GM21576 (cell line): Measurements from ENCODE around the gene MRFAP1.
"Not testable (repeated sequence)": the region's sequence is repeated elsewhere in the genome, so short reads cannot be mapped to it uniquely, and the experiment has no call there.

Experiments
- ATAC-seq: cut with Tn5 transposase; IDR thresholded peaks from one replicate; pipeline ENCODE4 v1.9.1; 2021; ENCODE audit warnings: mild to moderate bottlenecking, moderate library complexity; ENCODE audit not compliant: unreplicated experiment

The MRFAP1 gene

GRCh38 chr4:6663596-6664393 lies 23.3 kb downstream of the MRFAP1 start:
- no peak for ATAC-seq

DNA sequence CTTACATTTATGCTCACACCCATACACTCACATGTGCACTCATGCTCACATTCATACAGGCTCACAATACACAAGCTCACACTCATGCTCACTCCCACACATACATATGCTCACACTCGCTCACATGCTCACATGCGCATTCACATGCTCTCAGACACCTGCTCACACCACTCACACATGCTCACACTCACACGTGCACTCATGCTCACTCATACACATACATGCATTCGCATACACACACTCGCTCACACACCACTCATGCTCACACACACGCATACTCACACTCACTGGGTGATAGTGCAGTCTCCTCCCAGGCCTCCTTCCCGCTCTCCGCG lies 24.8 kb downstream of the MRFAP1 start:
- ATAC-seq, result no peak

- ATAC-seq, result no peak
These were observed 27.9 kb downstream of the MRFAP1 start for GRCh38 chr4:6668391-6668790.

GRCh38 chr4:6671648-6672047 lies 31.2 kb downstream of the MRFAP1 start:
- ATAC-seq, result no peak

DNA sequence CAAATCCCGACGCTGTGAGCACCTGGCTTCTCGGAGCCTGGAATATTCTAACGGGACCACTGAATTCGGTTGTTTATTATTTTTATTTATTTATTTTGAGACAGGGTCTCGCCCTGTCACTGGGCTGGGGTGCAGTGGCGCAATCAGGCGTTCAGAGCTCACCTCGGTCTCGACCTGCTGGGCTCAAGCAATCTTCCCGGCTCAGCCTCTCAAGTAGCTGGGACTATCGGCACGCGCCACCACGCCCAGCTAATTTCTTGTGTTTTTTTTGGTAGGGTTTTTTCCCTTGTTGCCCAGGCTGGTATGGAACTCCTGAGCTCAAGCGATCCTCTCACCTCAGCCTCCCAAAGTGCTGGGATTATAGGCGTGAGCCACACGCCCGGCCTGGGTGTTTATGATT lies 31.6 kb downstream of the MRFAP1 start:
- no peak for ATAC-seq

GRCh38 chr4:6672541-6673190 lies 32.2 kb downstream of the MRFAP1 start:
- not testable (repeated sequence) for ATAC-seq

DNA sequence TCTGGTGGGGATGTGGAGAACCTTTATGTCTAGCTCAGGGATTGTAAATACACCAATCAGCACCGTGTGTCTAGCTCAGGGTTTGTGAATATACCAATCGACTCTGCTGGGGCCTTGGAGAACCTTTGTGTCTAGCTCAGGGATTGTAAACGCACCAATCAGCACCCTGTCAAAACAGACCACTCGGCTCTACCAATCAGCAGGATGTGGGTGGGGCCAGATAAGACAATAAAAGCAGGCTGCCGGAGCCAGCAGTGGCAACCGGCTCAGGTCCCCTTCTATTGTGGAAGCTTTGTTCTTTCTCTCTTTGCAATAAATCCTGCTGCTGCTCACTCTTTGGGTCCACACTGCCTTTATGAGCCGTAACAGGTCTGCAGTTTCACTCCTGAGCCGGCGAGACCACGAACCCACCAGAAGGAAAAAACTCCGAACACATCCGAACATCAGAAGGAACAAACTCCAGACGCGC lies 32.7 kb downstream of the MRFAP1 start:
- ATAC-seq, result not testable (repeated sequence)

- peak; percentile 67 for ATAC-seq
These were observed 33.4 kb downstream of the MRFAP1 start for GRCh38 chr4:6673660-6674499.

DNA sequence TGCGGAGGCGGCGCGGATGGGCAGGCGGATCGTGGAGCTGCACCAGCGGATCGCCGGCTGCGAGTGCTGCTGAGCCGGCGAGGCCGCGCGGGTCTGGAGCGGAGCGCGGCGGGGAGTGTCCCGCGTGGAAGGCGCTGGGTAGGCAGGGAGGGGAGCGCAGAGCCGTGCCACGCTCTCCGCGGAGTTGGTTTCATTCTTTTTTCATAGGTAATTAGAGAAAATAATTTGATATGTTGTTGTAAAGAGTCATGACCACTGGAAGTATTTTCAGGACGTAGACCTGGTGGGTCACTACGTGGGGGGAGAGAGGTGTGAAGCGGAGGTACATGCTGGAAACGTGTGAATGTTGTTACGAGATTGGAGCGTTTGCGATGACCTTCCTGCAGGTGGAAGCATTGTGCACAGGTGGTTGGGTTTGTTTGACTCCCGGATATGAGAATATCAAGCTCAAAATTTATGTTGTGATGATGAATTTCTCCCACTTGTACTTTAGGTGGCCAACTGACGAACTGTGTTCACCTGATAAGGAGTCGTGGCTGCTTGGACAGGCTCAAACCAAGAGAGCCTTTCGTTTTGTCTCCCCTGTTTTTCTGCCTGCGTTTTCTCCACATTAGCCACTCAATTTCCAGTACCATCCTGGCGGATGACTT lies 34.1 kb downstream of the MRFAP1 start:
- ATAC-seq, result peak; percentile 33

DNA sequence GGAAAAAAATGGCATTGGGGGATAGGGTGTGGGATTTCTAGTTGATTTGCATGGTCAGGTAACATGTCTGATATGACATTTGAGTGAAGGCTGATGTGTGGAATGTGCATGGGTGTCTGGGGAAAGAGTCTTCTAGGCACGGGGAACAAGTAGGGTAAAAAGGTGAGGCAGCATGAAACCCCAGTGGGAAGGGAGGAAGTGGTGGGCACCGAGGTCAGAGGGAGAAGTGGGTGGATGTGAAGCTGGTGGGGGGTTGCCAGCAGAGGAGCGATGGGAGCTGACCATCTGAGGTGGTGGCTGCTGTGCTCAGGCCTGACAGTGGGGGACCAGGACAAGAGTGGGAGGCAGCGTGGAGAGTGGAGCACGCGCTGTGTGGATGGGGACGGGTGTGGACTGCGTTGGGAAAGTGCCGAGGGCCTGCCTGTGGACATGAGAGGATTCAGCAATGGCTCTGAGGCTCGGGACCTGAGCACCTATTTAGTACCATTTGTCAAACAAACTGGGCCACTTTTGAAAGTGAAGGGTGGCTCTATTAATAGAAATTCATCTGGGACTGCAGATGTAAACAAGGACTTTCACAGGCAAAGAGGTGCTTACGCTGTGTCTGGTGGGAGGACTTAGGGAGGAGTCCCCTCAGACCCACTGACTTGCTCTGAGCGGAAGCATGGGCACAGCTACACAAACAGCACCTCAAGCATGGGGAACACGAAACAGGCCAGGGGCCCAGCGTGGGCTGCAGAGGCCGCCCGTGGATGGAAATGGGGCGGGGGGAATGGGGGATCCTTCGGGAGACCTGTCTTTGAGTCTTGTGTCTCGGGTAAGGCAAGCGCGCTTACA lies 36.5 kb downstream of the MRFAP1 start:
- no peak for ATAC-seq

DNA sequence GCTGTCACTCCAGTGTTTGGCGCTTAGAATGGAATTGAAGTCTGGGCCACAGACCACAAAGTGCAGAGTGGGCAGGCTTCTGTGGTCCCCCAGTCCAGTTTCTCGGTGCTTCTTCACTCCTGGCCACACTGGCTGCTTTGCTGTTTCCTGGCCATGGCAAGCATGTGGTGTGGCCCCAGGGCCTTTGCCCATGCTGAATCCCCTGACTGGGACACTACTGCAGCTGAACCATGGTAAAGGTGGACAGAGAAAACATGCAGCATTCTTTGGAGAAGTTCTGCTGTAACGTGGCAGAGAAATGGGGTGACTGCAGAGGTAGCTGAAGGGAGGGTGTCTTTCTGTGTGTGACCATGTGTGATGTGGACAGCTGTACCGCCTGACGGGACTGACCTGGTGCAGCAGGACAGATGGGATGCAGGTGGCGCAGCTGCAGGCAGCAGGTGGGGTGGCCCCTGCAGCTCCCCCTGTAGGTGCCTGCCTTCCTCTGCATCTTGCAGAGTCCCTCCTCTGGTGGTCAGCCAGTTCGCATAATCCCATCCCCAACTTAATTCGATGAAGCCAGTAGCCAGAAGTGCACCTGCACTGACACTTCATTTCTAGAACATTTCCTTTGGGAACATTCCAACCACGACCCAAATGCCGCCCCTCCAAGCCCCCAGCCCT lies 40.0 kb downstream of the MRFAP1 start:
- no peak for ATAC-seq

- ATAC-seq, result no peak
These were observed 40.7 kb downstream of the MRFAP1 start for GRCh38 chr4:6681191-6681590.

DNA sequence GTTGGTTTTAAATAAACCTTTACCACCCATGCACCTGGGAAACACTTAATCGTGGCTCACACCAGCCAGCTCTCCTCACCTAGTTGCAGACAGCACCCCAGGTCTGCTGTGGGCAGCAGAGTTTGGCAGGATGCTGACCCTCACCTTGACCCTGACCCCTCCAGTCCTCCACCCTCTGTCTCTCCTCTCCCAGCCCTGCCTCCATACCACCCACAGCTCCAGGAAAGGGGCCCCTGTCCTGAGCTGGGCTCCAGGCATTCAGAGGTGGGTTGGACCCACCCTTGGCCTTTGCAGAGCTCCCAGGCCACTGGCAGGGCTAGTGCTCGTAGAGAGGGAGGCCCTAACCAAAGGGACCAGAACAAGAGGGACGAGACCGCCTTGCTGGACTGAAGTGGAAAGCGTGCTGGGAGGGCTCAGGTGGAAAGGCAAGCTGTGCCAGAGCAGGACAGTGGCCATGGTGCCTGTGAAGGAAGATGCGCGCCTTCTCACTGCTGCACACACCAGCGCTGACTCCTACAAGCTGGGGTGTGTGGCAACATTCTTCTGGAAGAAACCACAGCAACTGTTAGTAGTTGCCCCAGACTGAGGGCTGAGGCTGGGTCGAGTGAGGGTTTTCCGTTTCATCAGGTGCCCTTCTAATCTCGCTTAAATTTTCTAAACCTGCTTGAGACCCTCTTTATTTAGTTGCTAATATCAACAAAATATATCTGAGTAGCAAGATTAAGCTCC lies 42.5 kb downstream of the MRFAP1 start:
- ATAC-seq, result no peak

- ATAC-seq, result no peak
These were observed 44.2 kb downstream of the MRFAP1 start for GRCh38 chr4:6684656-6685055.

DNA sequence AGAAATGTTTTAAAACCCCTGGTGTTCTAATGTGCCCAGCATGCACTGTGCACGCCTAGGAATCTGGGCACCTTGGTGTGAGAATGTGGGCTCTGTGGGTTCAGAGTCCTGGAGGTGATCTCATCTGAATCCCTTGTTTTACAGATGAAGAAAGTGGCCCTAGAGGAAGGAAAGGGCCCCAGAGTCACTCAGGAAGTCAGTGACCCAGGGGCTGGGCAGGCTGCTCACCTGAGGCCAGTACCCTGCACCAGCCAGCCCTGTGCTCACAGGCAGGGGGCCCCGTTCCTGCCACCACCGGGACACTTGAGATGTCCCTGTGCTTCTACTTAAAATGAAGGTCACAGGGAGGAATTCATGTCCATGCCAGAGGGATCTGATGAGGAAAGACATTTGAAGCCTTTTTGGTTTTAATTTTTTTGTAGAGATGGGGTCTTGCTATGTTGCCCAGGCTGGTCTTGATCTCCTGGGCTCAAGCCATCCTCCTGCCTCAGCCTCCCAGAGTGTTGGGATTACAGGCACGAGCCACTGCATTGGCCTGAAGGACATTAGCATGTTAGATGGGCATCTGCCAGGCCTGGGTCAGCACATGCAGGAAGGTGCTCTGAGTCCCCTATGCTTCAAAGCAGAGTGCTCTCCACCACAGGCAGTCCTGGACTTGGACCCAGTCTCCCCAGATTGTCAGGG lies 45.8 kb downstream of the MRFAP1 start:
- no peak for ATAC-seq

DNA sequence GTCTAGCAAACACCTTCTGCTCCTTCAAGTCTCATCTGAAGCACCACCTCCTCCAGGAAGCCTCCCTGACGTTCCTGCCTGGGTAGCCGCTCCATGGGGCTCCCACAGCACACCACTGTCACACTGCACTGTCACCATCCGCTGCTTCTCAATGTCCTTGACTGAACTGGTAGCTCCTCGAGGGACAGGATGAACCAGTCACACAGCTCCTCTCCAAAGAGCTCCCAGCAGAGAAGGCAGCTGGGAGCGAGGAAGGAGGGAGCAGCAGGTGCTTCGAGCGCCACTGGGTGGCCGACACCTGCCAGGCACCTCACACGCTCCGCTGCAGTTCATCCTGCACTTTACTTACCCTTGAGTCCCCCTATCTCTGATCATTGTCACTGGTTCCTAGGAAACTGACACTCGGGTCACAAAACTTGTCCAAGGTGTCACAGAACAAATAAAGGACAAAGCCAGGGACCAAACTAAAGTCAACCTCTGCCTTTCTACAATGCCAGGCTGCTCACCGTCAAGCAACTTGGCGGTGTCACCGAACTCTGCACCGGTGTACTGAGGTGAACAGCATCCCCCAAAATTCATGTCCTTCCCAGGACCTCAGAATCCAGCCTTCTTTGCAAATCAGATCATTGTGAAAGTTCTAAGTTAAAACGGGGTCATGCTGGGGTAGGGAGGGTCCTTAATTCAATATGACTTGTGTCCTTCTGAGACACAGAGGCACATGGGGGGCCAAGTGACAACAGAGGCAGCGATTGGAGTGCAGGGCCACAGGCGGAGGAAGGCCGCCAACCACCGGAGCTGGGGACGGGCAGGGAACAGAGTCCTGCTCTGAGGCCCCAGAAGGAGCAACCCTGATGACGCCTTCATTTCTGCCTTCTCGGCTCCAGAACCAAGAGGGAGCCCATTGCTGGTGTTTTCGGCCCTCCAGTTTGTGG lies 47.7 kb downstream of the MRFAP1 start:
- ATAC-seq, result no peak

DNA sequence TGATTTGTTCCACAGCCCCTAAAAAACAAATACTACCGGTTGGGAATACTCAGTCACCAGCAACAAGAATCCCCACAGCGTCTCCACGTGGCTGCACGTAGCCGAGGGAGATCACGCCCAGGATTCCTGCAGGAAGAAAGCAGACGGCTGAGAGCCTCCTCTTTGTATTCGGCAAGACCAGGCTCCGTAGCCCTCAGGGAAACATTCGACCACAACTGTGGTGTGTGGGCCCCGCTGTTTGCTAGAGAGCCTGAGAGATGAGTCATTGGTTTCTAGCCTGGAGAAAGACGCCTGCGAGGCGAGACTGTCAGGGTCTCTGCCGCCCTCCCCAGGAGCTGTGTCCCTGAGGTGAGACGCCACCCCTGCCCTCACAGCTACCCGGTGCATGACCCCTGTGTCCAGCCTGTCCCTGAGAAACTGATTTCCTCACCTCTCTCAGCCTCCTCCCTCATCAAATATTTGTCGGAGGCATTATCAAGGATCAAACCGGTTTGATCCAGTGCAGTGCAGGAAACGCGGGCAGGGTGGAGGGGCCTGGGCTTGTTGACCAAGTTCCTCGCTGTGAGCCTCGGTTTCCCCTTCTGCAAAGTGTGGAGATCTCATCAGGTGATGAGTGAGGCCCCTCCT lies 48.5 kb downstream of the MRFAP1 start:
- peak; percentile 77 for ATAC-seq
